IMR-90 (cell line): Measurements from ENCODE around the gene SPATA31C1. TPM values are rescaled to one million over a fixed set of nuclear protein-coding genes. Genes with fewer than 3 reads are reported as not detected.

Experiments used
- ATAC-seq: fragments of 200-7000 bp; cut with Tn5 transposase; 2 replicates; pipeline ENCODE4 v1.9.1; 2020; ENCODE audit warnings: low read depth, mild to moderate bottlenecking, moderate library complexity
- BruUV-seq: library from RNA; stranded (reverse); fragments of 400-500 nt; replicated peaks from 2 replicates; lab custom pipeline; 2021; lab: Mats Ljungman, UMichigan
- CTCF ChIA-PET: fragments of 300-600 bp; formaldehyde crosslinking; extraction: SDS; loops from one replicate; lab custom pipeline; 2021; ENCODE audit warnings: antibody characterized with exemption; lab: Yijun Ruan, JAX
- POLR2A ChIA-PET: fragments of 300-600 bp; sonication (Branson Sonifier 250); formaldehyde crosslinking; loops from one replicate; lab custom pipeline; 2022; ENCODE audit warnings: antibody characterized with exemption; ENCODE audit not compliant: unreplicated experiment; lab: Charles Lee
- DNase-seq: peaks from one replicate; pipeline ENCODE4 v3.0.0; 2013
- H2AFZ ChIP-seq: replicated peaks from 2 replicates; pipeline ENCODE3; 2013; ENCODE audit warnings: low read length, mild to moderate bottlenecking; ENCODE audit not compliant: poor library complexity
- H2AK5ac ChIP-seq: 2 replicates; pipeline ENCODE4 v1.6.1; 2013; ENCODE audit warnings: low read depth, low read length, inconsistent platforms
- H2AK9ac ChIP-seq: replicated peaks from 2 replicates; pipeline ENCODE3; 2013; ENCODE audit warnings: mild to moderate bottlenecking, low read depth, low read length, moderate library complexity; ENCODE audit not compliant: poor library complexity
- H2BK120ac ChIP-seq: 2 replicates; pipeline ENCODE4 v1.6.1; 2013; ENCODE audit warnings: low read depth, low read length, inconsistent platforms
- H2BK15ac ChIP-seq: 3 replicates; pipeline ENCODE4 v1.6.1; 2013; ENCODE audit warnings: low read depth, low read length, inconsistent platforms
- H2BK20ac ChIP-seq: 2 replicates; pipeline ENCODE4 v1.6.1; 2013; ENCODE audit warnings: low read depth, mild to moderate bottlenecking, inconsistent platforms, low read length, moderate library complexity
- H2BK5ac ChIP-seq: 2 replicates; pipeline ENCODE4 v1.6.1; 2013; ENCODE audit warnings: mild to moderate bottlenecking, low read depth, low read length, inconsistent platforms; ENCODE audit not compliant: poor library complexity, severe bottlenecking
- H3K14ac ChIP-seq: replicated peaks from 2 replicates; pipeline ENCODE4 v1.6.1; 2013; ENCODE audit warnings: low read depth, low read length, inconsistent platforms
- H3K18ac ChIP-seq: 2 replicates; pipeline ENCODE4 v1.6.1; 2013; ENCODE audit warnings: low read depth, low read length, control low read depth
- H3K23ac ChIP-seq: 2 replicates; pipeline ENCODE4 v1.6.1; 2013; ENCODE audit warnings: low read depth, low read length, inconsistent platforms
- H3K27ac ChIP-seq: 2 replicates; pipeline ENCODE4 v1.5.1; 2013; ENCODE audit warnings: mild to moderate bottlenecking, control low read depth, low read length; ENCODE audit not compliant: insufficient read depth
- H3K27me3 ChIP-seq: 2 replicates; pipeline ENCODE4 v1.6.1; 2013; ENCODE audit warnings: low read length; ENCODE audit not compliant: control insufficient read depth, insufficient read depth
- H3K36me3 ChIP-seq: 2 replicates; pipeline ENCODE4 v1.6.1; 2013; ENCODE audit warnings: low read length, mixed read lengths; ENCODE audit not compliant: control insufficient read depth, insufficient read depth
- H3K4ac ChIP-seq: 2 replicates; pipeline ENCODE4 v1.6.1; 2013; ENCODE audit warnings: low read depth, low read length, inconsistent platforms
- H3K4me1 ChIP-seq: 2 replicates; pipeline ENCODE4 v1.6.1; 2013; ENCODE audit warnings: low read length, mixed read lengths; ENCODE audit not compliant: control insufficient read depth, insufficient read depth
- H3K4me2 ChIP-seq: 2 replicates; pipeline ENCODE4 v1.6.1; 2013; ENCODE audit warnings: low read depth, mild to moderate bottlenecking, control low read depth, low read length, moderate library complexity
- H3K4me3 ChIP-seq: 2 replicates; pipeline ENCODE4 v1.5.1; 2013; ENCODE audit warnings: low read depth, mild to moderate bottlenecking, control low read depth, low read length, moderate library complexity; ENCODE audit not compliant: insufficient read depth
- H3K56ac ChIP-seq: 2 replicates; pipeline ENCODE4 v1.6.1; 2013; ENCODE audit warnings: low read length, inconsistent platforms; ENCODE audit not compliant: insufficient read depth; ENCODE audit errors: extremely low read depth
- H3K79me1 ChIP-seq, 2 experiments: 2 replicates each; pipeline ENCODE4 v1.6.1; 2013; ENCODE audit warnings: low read length in 2 of 2, inconsistent platforms in 1 of 2, low read depth in 1 of 2
- H3K9ac ChIP-seq: 2 replicates; pipeline ENCODE4 v1.6.1; 2013; ENCODE audit warnings: low read depth, low read length, control low read depth
- H3K9me1 ChIP-seq: 2 replicates; pipeline ENCODE4 v1.6.1; 2013; ENCODE audit warnings: low read length, inconsistent platforms; ENCODE audit not compliant: insufficient read depth
- H3K9me3 ChIP-seq: 2 replicates; pipeline ENCODE4 v1.6.1; 2013; ENCODE audit warnings: low read length; ENCODE audit not compliant: control insufficient read depth, insufficient read depth
- H4K20me1 ChIP-seq: 2 replicates; pipeline ENCODE4 v1.6.1; 2013; ENCODE audit warnings: low read length, inconsistent platforms; ENCODE audit not compliant: insufficient read depth
- H4K5ac ChIP-seq: 2 replicates; pipeline ENCODE4 v1.6.1; 2013; ENCODE audit warnings: mild to moderate bottlenecking, low read depth, low read length, control low read depth
- H4K8ac ChIP-seq, 2 experiments: 2 replicates each; pipeline ENCODE4 v1.6.1; 2013; ENCODE audit warnings: low read depth in 2 of 2, low read length in 2 of 2, control low read depth in 1 of 2, inconsistent platforms in 1 of 2
- H4K91ac ChIP-seq: 2 replicates; pipeline ENCODE4 v1.6.1; 2013; ENCODE audit warnings: low read depth, low read length, inconsistent platforms; ENCODE audit not compliant: insufficient read depth
- CTCF ChIP-seq: conservative IDR thresholded peaks from 2 replicates; pipeline ENCODE4 v1.5.1; 2012; ENCODE audit warnings: mild to moderate bottlenecking, low read depth, low read length, improper control_type of control experiment
- MAFK ChIP-seq: IDR thresholded peaks from 2 replicates; pipeline ENCODE4 v1.6.1; 2012; ENCODE audit warnings: low read depth, low read length, improper control_type of control experiment
- MXI1 ChIP-seq: IDR thresholded peaks from 2 replicates; pipeline ENCODE4 v1.6.1; 2012; ENCODE audit warnings: low read depth, mild to moderate bottlenecking, low read length, moderate library complexity, borderline replicate concordance
- RCOR1 ChIP-seq: IDR thresholded peaks from 2 replicates; pipeline ENCODE4 v1.6.1; 2012; ENCODE audit warnings: mild to moderate bottlenecking, low read length, improper control_type of control experiment; ENCODE audit not compliant: insufficient replicate concordance
- dilution Hi-C: fragments of 300-500 bp; cut with HindIII; formaldehyde crosslinking; loops from one replicate; pipeline ENCODE4 v1.14.3; 2018; ENCODE audit warnings: low sequenced_read_pairs; ENCODE audit not compliant: unreplicated experiment
- in situ Hi-C: fragments of 300-500 bp; cut with MboI; formaldehyde crosslinking; loops from 3 replicates; pipeline ENCODE4 v1.14.3; 2019; ENCODE audit warnings: low sequenced_read_pairs, inconsistent platforms, mixed read lengths
- intact Hi-C: fragments of 100-400 bp; cut with micrococcal nuclease; formaldehyde crosslinking; loops from 2 replicates; pipeline ENCODE4 v1.10.0; 2022
- polyA plus RNA-seq, 3 experiments: library from polyadenylated mRNA; depleted of rRNA; stranded (reverse); fragments of >200 nt; gene quantifications; 2 replicates each; pipeline ENCODE4 v1.2.3, GENCODE V29; 2012; ENCODE audit warnings: low replicate concordance in 1 of 3
- total RNA-seq: library from RNA; depleted of rRNA; stranded (reverse); fragments of >200 nt; gene quantifications from 2 replicates; pipeline ENCODE4 v1.2.3, GENCODE V29; 2012

SPATA31C1 gene
- total and polyA plus RNA-seq, 2 of the 4 experiments (the other 2 are of a cell fraction), result not detected

GRCh38 chr9:87896891-87897290 is 20.9 kb upstream of the SPATA31C1 start:
- H4K91ac ChIP-seq, result no peak overlapping the region
- CTCF ChIA-PET, result interaction anchor here (0.6 kb wide), 2 partner anchors 23 to 1761 kb away, joined by 3 read pairs; no protein-coding TSS in a partner anchor
- no peak overlapping the region for H2AK9ac ChIP-seq
- H2AK5ac ChIP-seq, result no peak overlapping the region
- H4K5ac ChIP-seq, result no peak overlapping the region
- H3K9ac ChIP-seq, result no peak overlapping the region
- no peaks in the 10 kb centered on the region for H3K27me3 ChIP-seq
- no peaks in the 10 kb centered on the region for H3K79me1 ChIP-seq
- dilution Hi-C loops (no loop called here), in situ Hi-C loops (no loop called here), intact Hi-C loops (no loop called here)
- no peak overlapping the region for H4K8ac ChIP-seq
- no peak overlapping the region for H2BK5ac ChIP-seq
- no peaks in the 10 kb centered on the region for H3K9me3 ChIP-seq
- H3K18ac ChIP-seq, result no peak overlapping the region
- H2BK120ac ChIP-seq, result no peak overlapping the region
- no peak overlapping the region for H3K14ac ChIP-seq
- no peaks in the 10 kb centered on the region for H3K9me1 ChIP-seq
- no peak for DNase-seq
- H3K4me1 ChIP-seq, result peaks cover under 1% of the 10 kb centered on the region; the same call in 1 of the 2 replicates
- no peak overlapping the region for H3K23ac ChIP-seq
- ATAC-seq, result no peak
- no peaks in the 10 kb centered on the region for H3K36me3 ChIP-seq
- H3K27ac ChIP-seq, result no peak overlapping the region
- H3K56ac ChIP-seq, result no peak overlapping the region
- no peak overlapping the region for H3K4me2 ChIP-seq
- TF ChIP-seq MXI1 (no peak), CTCF (no peak), MAFK (no peak), RCOR1 (no peak)
- H2AFZ ChIP-seq, result no peak overlapping the region
- POLR2A ChIA-PET, result no interaction called here
- H2BK20ac ChIP-seq, result no peak overlapping the region
- BruUV-seq, result no TSS peak
- no peak overlapping the region for H3K4me3 ChIP-seq
- no peak overlapping the region for H3K4ac ChIP-seq
- H2BK15ac ChIP-seq, result no peak overlapping the region
- no peaks in the 10 kb centered on the region for H4K20me1 ChIP-seq
